Naive thymus-derived CD4-positive, alpha-beta T cell (primary cell): Measurements from ENCODE around the gene ZPR1. TPM values are rescaled to one million over a fixed set of nuclear protein-coding genes. Genes with fewer than 3 reads are reported as not detected.

Experiments
- ATAC-seq: fragments of 150-1000 bp; cut with Tn5 transposase; 2 replicates; pipeline ENCODE4 v1.10.0; 2021; ENCODE audit warnings: mild to moderate bottlenecking, moderate library complexity
- CTCF ChIA-PET: fragments of 350-600 bp; sonication (Branson Sonifier 250); formaldehyde crosslinking; loops from one replicate; lab custom pipeline; 2021; ENCODE audit warnings: antibody characterized with exemption; lab: Charles Lee
- POLR2A ChIA-PET: fragments of 350-600 bp; sonication (Branson Sonifier 250); formaldehyde crosslinking; loops from one replicate; lab custom pipeline; 2021; ENCODE audit warnings: antibody characterized with exemption, inconsistent platforms; lab: Charles Lee
- DNase-seq, 9 donors: peaks; one replicate each; pipeline versions ENCODE4 v3.0.0 to v3.0.0-alpha.2; 2020 to 2022; ENCODE audit warnings: mixed read lengths in 1 of 9
- H3K27ac ChIP-seq: one replicate; pipeline ENCODE4 v1.7.0; 2013; ENCODE audit warnings: mild to moderate bottlenecking, low read depth, low read length, moderate library complexity
- H3K27me3 ChIP-seq, 2 donors: one replicate each; pipeline ENCODE4 v1.7.0; 2013; ENCODE audit warnings: low read length in 2 of 2, mild to moderate bottlenecking in 2 of 2, moderate library complexity in 2 of 2; ENCODE audit not compliant: control insufficient read depth in 2 of 2, insufficient read depth in 2 of 2
- H3K36me3 ChIP-seq, 3 experiments: 1 replicate in 2 of 3; 2 replicates in 1 of 3; pipeline ENCODE4 v1.7.0; 2013; ENCODE audit warnings: low read length in 3 of 3, mild to moderate bottlenecking in 3 of 3, moderate library complexity in 1 of 3; ENCODE audit not compliant: insufficient read depth in 3 of 3, control insufficient read depth in 2 of 3
- H3K4me1 ChIP-seq, 2 donors: one replicate each; pipeline ENCODE4 v1.7.0; 2013; ENCODE audit warnings: low read length in 2 of 2, mild to moderate bottlenecking in 2 of 2, moderate library complexity in 1 of 2; ENCODE audit not compliant: control insufficient read depth in 2 of 2, insufficient read depth in 2 of 2
- H3K4me3 ChIP-seq: 2 replicates; pipeline ENCODE4 v1.7.0; 2013; ENCODE audit warnings: mild to moderate bottlenecking, low read length
- H3K9me3 ChIP-seq, 3 experiments: 1 replicate in 2 of 3; 2 replicates in 1 of 3; pipeline ENCODE4 v1.7.0; 2013; ENCODE audit warnings: low read length in 3 of 3; ENCODE audit not compliant: control insufficient read depth in 2 of 3
- H3K27ac Mint-ChIP-seq, 9 donors: one replicate each; pipeline ENCODE4 v1.8.0; 2020 to 2022; ENCODE audit warnings: mixed read lengths in 9 of 9, mild to moderate bottlenecking in 8 of 9, moderate library complexity in 5 of 9, inconsistent platforms in 2 of 9
- H3K27me3 Mint-ChIP-seq, 5 donors: one replicate each; pipeline ENCODE4 v1.8.0; 2021 to 2022; ENCODE audit warnings: mixed read lengths in 5 of 5, mild to moderate bottlenecking in 1 of 5
- H3K36me3 Mint-ChIP-seq, 5 donors: one replicate each; pipeline ENCODE4 v1.8.0; 2020 to 2022; ENCODE audit warnings: mixed read lengths in 5 of 5, mild to moderate bottlenecking in 3 of 5, inconsistent platforms in 1 of 5
- H3K4me1 Mint-ChIP-seq, 7 donors: one replicate each; pipeline ENCODE4 v1.8.0; 2020 to 2022; ENCODE audit warnings: mixed read lengths in 7 of 7, mild to moderate bottlenecking in 3 of 7, inconsistent platforms in 1 of 7
- H3K4me3 Mint-ChIP-seq, 10 donors: one replicate each; pipeline ENCODE4 v1.8.0; 2020 to 2022; ENCODE audit warnings: mild to moderate bottlenecking in 10 of 10, mixed read lengths in 10 of 10, moderate library complexity in 6 of 10, inconsistent platforms in 2 of 10
- H3K9me3 Mint-ChIP-seq, 11 donors: one replicate each; pipeline ENCODE4 v1.8.0; 2020 to 2022; ENCODE audit warnings: mixed read lengths in 11 of 11, mild to moderate bottlenecking in 4 of 11, inconsistent platforms in 1 of 11, moderate library complexity in 1 of 11
- intact Hi-C, 2 donors: fragments of 100-400 bp; cut with micrococcal nuclease; formaldehyde crosslinking; loops; one replicate each; pipeline ENCODE4 v1.15.1; 2023
- polyA plus RNA-seq, 2 donors: library from polyadenylated mRNA; unstranded; fragments of 300-500 nt; fragmentation: Illumina TruSeq; gene quantifications; one replicate each; pipeline ENCODE4 v1.2.3, GENCODE V29; 2021
- total RNA-seq, 6 experiments: library from RNA in 5 of 6; stranded (reverse) in 5 of 6; gene quantifications; 1 replicate in 5 of 6; 2 replicates in 1 of 6; pipeline ENCODE4 v1.2.3 and lab custom pipeline; 2021 to 2026

ZPR1 gene
- total and polyA plus RNA-seq, 7 experiments from 2014 or later: 30.9 to 117 (median 65.9) TPM

GRCh38 chr11:116729501-116730240 lies 58.2 kb downstream of the ZPR1 start:
- CTCF ChIA-PET: no interaction called here
- H3K4me1 Mint-ChIP-seq: peaks cover 4 to 15% (median 8%) of the 10 kb centered on the region in 7 donors
- H3K27me3 Mint-ChIP-seq: peaks cover 0 to 12% (median 0%) of the 10 kb centered on the region in 5 donors
- Histone ChIP-seq H3K9me3 (no peaks in the 10 kb centered on the region), H3K36me3 (no peaks in the 10 kb centered on the region), H3K27me3 (no peaks in the 10 kb centered on the region), H3K4me3 (no peak overlapping the region), H3K27ac (no peak overlapping the region), H3K4me1 (peaks cover 0 to 5% of the 10 kb centered on the region in 2 donors)
- POLR2A ChIA-PET: no interaction called here
- H3K9me3 Mint-ChIP-seq: no peaks in the 10 kb centered on the region
- H3K36me3 Mint-ChIP-seq: no peaks in the 10 kb centered on the region
- intact Hi-C loops: loop anchor here in 1 of 2 donors (5.0 kb wide), 2 partner anchors 108 to 498 kb away; partner anchors contain the start of gene APOA1
- DNase-seq (no peak), ATAC-seq (no peak)
- no peak overlapping the region for H3K27ac Mint-ChIP-seq
- no peak overlapping the region for H3K4me3 Mint-ChIP-seq

GRCh38 chr11:116727990-116728389 lies 59.8 kb downstream of the ZPR1 start:
- Mint-ChIP-seq H3K4me1 (peaks cover 4 to 7% (median 7%) of the 10 kb centered on the region in 7 donors), H3K4me3 (no peak overlapping the region), H3K27ac (no peak overlapping the region), H3K9me3 (no peaks in the 10 kb centered on the region), H3K36me3 (no peaks in the 10 kb centered on the region), H3K27me3 (peaks cover 0 to 15% (median 0%) of the 10 kb centered on the region in 5 donors)
- H3K4me1 ChIP-seq: peaks cover 0 to 5% of the 10 kb centered on the region in 2 donors
- ATAC-seq: no peak
- H3K27ac ChIP-seq: no peak overlapping the region
- H3K36me3 ChIP-seq: no peaks in the 10 kb centered on the region
- DNase-seq: no peak
- ChIA-PET POLR2A (no interaction called here), CTCF (no interaction called here)
- H3K4me3 ChIP-seq: no peak overlapping the region
- H3K27me3 ChIP-seq: no peaks in the 10 kb centered on the region
- no peaks in the 10 kb centered on the region for H3K9me3 ChIP-seq
- intact Hi-C loops: no loop called here

- H3K27me3 Mint-ChIP-seq: peaks cover 0 to 15% (median 3%) of the 10 kb centered on the region in 5 donors
- DNase-seq: no peak
- H3K4me1 Mint-ChIP-seq: no peaks in the 10 kb centered on the region
- Histone ChIP-seq H3K4me3 (no peak overlapping the region), H3K36me3 (no peaks in the 10 kb centered on the region), H3K27ac (no peak overlapping the region), H3K4me1 (no peaks in the 10 kb centered on the region), H3K27me3 (no peaks in the 10 kb centered on the region), H3K9me3 (no peaks in the 10 kb centered on the region)
- ChIA-PET POLR2A (no interaction called here), CTCF (no interaction called here)
- no peak overlapping the region for H3K27ac Mint-ChIP-seq
- H3K36me3 Mint-ChIP-seq: no peaks in the 10 kb centered on the region
- ATAC-seq: no peak
- H3K4me3 Mint-ChIP-seq: no peak overlapping the region
- intact Hi-C loops: no loop called here
- H3K9me3 Mint-ChIP-seq: no peaks in the 10 kb centered on the region
These were observed 62.2 kb downstream of the ZPR1 start for GRCh38 chr11:116725434-116726221.

GRCh38 chr11:116724813-116725212 lies 63.0 kb downstream of the ZPR1 start:
- Histone ChIP-seq H3K9me3 (no peaks in the 10 kb centered on the region), H3K36me3 (no peaks in the 10 kb centered on the region), H3K27ac (no peak overlapping the region), H3K4me1 (no peaks in the 10 kb centered on the region), H3K27me3 (no peaks in the 10 kb centered on the region), H3K4me3 (no peak overlapping the region)
- no peak overlapping the region for H3K27ac Mint-ChIP-seq
- H3K9me3 Mint-ChIP-seq: no peaks in the 10 kb centered on the region
- no peaks in the 10 kb centered on the region for H3K4me1 Mint-ChIP-seq
- POLR2A ChIA-PET: no interaction called here
- ATAC-seq (no peak), DNase-seq (no peak)
- intact Hi-C loops: no loop called here
- H3K4me3 Mint-ChIP-seq: no peak overlapping the region
- CTCF ChIA-PET: no interaction called here
- peaks cover 0 to 15% (median 3%) of the 10 kb centered on the region in 5 donors for H3K27me3 Mint-ChIP-seq
- no peaks in the 10 kb centered on the region for H3K36me3 Mint-ChIP-seq

Other genes with a start within 250 kb of the ZPR1 start
- gene BUD13, start 15.0 kb downstream of the ZPR1 start, total RNA-seq: 10 to 100 TPM; 10.3 to 32.0 (median 20.3) TPM
- gene BUD13, start 15.0 kb downstream of the ZPR1 start, polyA plus RNA-seq: 10 to 100 TPM in 1 of 2 donors, 1 to 10 TPM in 1; 9.4 to 27.9 TPM
- gene APOA5, start 3.9 kb upstream of the ZPR1 start, total RNA-seq: not detected
- not detected for gene APOA5, start 3.9 kb upstream of the ZPR1 start, polyA plus RNA-seq
- gene APOA4, start 35.3 kb upstream of the ZPR1 start, total RNA-seq: not detected
- not detected for gene APOA4, start 35.3 kb upstream of the ZPR1 start, polyA plus RNA-seq
- not detected for gene APOC3, start 41.9 kb upstream of the ZPR1 start, total RNA-seq
- gene APOC3, start 41.9 kb upstream of the ZPR1 start, polyA plus RNA-seq: not detected
- under 1 TPM; 0.24 to 0.70 (median 0.51) TPM for gene APOA1, start 49.6 kb upstream of the ZPR1 start, total RNA-seq
- not detected for gene APOA1, start 49.6 kb upstream of the ZPR1 start, polyA plus RNA-seq